ENCODE results near the gene NAALADL1.

The NAALADL1 gene

DNA sequence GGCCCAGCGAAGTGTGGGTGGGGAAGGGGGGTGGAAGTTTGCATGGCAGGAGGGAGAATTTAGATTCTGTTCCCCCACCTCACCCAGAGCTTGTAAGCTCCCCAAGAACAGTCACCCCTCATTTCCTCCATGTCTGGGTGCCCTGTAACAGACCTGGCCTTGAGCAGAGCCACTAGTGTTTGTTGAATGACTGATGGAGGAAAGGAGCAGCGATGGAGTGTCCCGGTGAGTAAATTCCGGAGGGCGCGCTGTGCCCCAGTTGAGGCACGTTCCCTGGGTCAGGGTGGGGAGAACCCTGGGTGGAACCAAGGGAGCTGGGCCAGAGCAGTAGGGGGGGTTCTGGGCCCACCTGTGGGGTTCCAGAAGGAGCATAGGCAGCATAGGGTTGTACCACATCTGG is 827 bp downstream of the NAALADL1 start:
- no peak for DNase-seq (ENCODE audit: extremely low read depth, low read depth)
- TF ChIP-seq, protein P1, sequence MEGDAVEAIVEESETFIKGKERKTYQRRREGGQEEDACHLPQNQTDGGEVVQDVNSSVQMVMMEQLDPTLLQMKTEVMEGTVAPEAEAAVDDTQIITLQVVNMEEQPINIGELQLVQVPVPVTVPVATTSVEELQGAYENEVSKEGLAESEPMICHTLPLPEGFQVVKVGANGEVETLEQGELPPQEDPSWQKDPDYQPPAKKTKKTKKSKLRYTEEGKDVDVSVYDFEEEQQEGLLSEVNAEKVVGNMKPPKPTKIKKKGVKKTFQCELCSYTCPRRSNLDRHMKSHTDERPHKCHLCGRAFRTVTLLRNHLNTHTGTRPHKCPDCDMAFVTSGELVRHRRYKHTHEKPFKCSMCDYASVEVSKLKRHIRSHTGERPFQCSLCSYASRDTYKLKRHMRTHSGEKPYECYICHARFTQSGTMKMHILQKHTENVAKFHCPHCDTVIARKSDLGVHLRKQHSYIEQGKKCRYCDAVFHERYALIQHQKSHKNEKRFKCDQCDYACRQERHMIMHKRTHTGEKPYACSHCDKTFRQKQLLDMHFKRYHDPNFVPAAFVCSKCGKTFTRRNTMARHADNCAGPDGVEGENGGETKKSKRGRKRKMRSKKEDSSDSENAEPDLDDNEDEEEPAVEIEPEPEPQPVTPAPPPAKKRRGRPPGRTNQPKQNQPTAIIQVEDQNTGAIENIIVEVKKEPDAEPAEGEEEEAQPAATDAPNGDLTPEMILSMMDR (IDR thresholded peaks at IDR 0.05; ENCODE audit: low read depth, low read length, missing control alignments), result no peak
- H3K4me3 ChIP-seq (replicated peaks; ENCODE audit: low read depth, low read length), result no peak overlapping the region

DNA sequence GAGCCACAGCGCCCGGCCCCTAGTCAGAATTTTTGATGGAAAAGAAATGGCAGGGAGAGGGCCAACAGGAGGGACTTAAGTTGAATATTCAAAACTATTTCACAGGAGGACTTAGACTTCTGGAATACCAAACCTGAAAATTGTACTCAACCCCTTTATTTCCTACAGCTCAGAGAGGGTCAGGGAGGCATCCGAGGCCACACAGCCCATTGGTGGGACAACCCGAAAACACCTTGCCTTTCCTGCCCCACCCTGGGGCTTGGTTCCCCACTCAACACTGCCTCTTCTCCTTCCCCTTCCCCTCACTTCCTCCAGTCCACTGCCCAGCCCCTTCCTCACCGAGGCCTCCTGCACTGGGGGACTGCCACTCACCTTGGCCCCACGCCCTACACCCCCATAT is 1.4 kb downstream of the NAALADL1 start:
- TF ChIP-seq, protein P1 (IDR thresholded peaks at IDR 0.05; ENCODE audit: low read depth, low read length, missing control alignments), result no peak
- DNase-seq (ENCODE audit: extremely low read depth, low read depth), result no peak
- H3K4me3 ChIP-seq (replicated peaks; ENCODE audit: low read depth, low read length), result no peak overlapping the region

DNA sequence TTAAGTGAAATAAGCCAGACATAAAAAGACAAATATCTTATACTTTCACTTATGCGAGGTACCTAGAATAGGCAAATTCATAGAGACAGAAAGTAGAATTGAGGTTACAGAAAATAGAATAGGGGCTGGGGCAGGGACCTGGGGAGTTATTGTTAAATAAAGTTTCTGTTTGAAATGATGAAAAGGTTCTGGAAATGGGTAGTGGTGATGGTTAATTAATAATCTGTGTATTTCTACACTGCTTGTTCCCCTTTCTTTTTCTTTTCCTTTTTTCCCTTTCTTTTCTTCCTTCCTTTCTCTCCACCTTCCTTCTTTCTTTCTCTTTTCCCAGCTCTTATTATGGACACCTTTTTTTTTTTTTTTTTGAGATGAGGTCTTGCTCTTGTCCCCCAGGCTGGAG is 2.8 kb downstream of the NAALADL1 start:
- TF ChIP-seq, protein P1 (IDR thresholded peaks at IDR 0.05; ENCODE audit: low read depth, low read length, missing control alignments), result no peak
- no peak for DNase-seq (ENCODE audit: extremely low read depth, low read depth)
- no peak overlapping the region for H3K4me3 ChIP-seq (replicated peaks; ENCODE audit: low read depth, low read length)

DNA sequence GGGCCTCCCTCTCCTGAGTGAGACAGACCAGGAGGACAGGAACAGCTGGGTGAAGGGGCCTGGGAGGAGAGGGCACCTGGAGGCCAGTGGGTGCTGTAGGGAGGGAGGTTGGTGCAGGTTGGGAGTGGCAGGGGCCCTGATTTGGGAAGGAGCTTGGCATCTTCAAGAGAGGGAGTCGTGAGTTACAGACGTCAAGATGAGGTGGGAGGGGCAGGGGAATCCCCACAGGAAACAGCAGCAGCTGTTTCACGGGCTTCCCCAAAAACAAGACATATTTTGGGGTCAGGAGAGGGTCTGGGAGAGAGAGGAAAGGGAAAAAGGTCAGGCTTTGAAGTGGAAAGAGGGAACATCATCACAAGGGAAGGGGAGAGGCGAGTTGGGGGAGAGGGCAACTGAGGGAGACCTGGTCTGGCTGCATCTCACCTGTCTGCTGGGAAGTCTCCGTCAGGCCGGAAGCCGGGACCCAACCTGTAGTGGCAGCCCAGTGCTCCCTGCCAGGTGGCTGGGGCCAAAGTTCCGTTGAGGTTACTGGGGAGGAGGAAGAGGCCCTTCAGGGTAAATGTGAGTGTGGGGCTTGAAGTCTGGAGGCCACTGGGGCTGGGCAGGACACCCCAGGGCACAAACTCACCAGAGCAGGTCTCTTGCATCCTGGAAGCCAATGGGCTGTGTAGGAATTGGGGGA is 4.4 kb downstream of the NAALADL1 start:
- TF ChIP-seq, protein P1 (IDR thresholded peaks at IDR 0.05; ENCODE audit: low read depth, low read length, missing control alignments), result no peak

DNA sequence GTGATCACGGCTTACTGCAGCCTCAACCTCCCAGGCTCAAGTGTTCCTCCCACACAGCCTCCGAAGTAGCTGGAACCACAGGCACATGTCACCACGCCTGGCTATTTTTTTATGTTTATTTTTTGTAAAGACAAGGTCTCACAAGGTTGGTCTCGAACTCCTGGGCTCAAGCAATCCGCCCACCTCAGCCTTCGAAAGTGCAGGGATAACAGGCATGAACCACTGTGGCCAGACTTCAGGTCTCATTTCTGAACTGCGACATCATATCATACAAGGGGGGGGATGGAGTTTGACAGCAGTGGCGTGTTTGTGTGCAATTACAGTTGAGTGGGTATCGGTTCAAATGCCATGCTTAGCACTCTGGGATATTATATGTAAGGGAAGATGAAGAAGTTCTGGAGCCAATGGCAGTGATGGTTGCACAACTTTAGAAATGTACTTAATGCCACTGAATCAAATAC is 6.9 kb downstream of the NAALADL1 start:
- no peak overlapping the region for H3K4me3 ChIP-seq (replicated peaks; ENCODE audit: low read depth, low read length)
- no peak for DNase-seq (ENCODE audit: extremely low read depth, low read depth)
- TF ChIP-seq, protein P1 (IDR thresholded peaks at IDR 0.05; ENCODE audit: low read depth, low read length, missing control alignments), result no peak

More for the DNA sequence above, 4.4 kb downstream of the NAALADL1 start:
- no peak for DNase-seq (ENCODE audit: extremely low read depth, low read depth)
- H3K4me3 ChIP-seq (replicated peaks; ENCODE audit: low read depth, low read length), result no peak overlapping the region

DNA sequence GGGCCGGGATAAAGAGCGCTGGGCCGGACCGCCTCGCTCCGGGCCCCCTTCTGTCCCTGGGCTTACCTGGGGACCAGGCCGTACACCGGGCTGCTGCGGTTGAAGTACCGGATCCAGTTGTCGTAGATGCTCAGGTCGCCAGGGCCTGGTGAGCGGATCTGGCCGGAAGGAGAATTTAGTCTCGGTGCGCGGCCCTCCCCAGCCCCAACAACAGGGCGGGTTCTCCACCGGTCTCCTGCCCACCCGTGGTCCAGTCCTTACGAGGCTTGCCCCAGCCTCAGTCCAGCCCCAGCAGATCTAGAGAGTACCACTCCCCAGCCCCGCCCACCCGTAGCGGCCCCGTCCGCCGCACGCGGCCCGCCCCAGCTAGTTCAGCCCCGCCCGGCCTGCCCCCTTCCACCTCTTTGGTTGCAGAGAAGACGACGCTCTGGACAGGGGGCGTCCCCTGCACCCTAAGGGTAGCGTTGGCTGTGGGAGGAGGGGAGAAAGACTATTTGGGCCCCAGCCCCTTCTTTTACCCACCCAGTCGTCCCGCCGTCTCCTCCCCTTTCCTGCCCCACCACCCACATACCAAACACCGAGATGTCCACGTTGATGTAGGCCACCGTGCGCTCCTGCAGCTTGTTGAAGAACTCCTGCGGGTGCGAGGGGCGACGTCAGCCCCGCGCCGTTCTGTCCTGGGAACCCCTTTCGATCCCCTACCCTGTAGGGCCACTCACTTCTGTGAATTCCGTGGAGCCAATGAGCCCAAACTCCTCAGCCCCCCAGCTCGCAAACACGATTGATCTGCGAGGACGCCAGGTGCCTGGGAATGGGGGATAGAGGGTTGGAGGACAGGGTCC is 10.6 kb downstream of the NAALADL1 start:
- H3K4me3 ChIP-seq (replicated peaks; ENCODE audit: low read depth, low read length), result peak overlapping the region; percentile 36
- TF ChIP-seq, protein P1 (IDR thresholded peaks at IDR 0.05; ENCODE audit: low read depth, low read length, missing control alignments), result no peak
- DNase-seq (ENCODE audit: extremely low read depth, low read depth), result no peak
